NCI-H2227 (cell line): ENCODE results near the gene MAP3K20.
"Not testable (repeated sequence)": the region's sequence is repeated elsewhere in the genome, so short reads cannot be mapped to it uniquely, and the experiment has no call there.

Experiments used
- DNase-seq: peaks from one replicate; lab custom pipeline; 2025; ENCODE audit not compliant: unreplicated experiment; lab: John Stamatoyannopoulos, UW

MAP3K20 gene

DNA sequence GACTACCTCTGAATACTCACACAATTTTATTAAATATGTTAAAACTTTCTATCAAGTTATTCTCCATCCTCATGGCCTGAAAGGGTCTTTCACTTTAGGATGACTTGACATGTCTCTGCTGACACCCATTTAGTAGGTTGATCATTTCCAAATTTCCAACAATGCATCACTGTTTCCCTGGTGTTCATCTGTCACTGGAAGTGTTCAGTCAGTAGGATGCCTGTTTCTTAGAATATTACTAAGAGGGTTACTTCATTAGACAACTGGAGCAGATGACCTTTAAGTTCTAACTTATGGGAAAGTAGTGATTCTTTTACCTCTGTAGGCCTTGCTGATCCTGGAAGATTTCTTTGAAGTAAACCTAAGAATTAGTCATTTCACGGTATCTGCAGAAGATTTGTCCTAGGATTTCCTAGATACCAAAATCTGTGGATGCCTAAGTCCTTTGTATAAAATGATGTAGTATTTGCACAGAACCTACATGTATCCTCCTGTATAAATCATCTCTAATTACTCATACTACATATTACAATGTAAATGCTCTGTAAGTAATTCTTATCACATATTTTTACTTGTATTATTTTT lies 77.7 kb downstream of the MAP3K20 start:
- DNase-seq = no peak

DNA sequence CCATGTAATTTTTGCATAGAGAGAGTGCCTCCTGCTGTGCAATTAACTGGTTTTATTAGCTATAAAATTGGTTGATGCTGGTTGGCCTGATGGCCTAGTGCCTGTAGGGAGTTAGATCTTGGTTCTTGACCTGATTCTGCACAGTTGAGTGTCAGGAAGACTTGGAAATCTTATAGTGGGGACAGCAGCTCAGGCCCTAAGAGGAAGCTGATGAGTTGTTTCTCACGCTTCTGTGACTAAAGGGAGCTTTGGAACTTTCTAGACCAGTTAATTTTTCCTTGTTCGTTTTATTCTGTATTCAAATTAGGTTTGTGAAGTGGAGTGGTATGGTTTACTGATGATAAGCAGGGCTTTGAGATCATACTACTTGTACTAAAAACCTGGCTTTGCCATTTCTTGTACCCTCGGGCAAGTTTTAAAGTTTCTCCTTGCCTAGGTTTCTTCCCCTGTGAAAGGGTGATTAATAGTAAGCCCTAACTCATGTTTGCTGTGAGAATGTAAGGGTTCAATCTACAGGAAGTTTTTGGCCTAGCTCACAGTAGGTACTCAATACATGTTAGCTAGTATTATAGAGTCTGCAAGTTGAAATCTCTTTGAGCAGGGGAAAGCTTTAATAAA lies 82.1 kb downstream of the MAP3K20 start:
- no peak for DNase-seq

DNA sequence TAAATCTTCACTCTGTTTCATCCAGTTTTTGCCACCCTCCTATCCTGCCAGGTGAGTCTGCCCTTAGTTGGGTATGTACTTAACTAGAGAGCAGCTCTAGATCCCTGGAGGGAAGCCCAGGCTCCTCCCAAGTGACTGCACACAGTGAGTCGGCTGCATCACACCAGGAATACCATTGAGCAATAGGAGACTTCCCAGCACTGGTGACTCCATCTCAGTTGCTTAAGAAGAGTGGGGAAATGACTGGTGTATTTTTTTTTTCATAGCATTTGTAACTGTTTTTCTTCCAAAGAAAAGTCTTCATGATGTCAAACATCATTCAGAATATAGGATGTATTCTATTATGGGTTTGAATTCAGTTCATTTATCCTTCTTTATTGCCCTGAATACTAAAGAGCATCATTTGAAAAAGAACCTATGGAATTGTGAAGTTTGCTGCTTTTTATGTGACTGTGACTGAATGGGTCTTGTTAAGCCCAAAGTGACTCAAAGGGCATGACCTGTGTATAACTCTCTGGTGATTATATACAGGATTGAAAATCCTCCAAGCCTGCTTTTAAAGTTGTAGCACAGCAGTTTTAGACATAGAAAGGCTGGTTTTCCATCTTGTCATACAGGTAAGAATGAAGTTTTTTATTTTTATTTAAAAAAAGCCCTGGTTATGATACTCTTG lies 84.3 kb downstream of the MAP3K20 start:
- no peak for DNase-seq

DNA sequence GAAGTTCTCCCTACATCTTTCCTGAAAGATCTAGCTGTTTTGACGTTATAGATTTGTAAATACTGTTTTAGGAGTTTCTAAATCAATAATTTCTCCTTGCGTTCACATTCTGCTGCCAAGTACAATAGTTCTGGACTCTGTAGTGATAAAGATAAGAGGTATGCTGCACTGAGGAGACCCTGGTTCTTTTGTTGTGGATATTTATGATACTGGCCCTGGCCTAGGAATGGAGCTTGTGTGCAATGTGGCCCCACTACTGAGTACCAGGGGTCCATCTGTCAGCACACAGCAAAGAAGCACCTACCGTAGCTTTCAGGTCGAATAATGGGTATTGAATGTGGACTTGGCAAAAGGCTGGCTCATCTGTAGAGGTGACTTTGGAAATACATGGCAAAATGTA lies 85.0 kb downstream of the MAP3K20 start:
- DNase-seq = no peak

DNA sequence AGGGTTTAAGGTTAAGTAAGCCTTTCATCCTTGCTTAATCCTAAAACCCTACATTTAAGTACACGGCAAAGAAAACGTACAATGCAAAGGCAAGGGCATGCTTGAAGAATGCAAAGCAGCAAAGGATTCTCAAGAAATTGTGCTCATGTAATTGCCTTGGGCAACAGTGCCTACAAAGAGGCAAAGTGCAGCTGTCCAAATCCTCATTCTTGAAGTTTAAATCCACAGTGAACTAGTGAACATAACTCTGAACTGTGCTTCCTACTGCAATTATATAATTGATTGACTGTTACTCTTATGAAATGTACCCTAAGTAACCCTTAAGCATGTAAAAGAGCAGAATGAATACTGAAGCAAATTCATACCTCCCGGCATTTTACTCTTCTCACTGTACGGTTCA lies 85.4 kb downstream of the MAP3K20 start:
- DNase-seq = no peak

DNA sequence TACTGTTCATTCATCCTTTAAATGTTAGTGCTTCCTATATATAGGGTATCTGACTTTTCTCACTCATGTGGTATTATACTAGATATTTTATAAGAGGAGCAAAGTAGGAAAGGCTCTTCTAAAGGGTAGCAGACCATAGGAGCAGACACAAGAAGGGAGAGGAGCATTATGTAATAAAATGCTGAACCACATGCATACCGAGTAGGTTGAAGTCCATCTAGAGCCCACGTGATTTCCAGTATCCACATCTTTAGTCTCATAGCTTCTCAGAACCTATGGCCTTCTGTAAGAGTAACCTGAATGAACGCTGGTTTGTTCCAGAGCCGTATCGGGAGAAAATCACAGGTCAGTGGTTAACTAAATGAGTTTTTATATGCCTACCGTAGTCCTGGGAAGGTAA lies 85.9 kb downstream of the MAP3K20 start:
- DNase-seq = no peak

DNA sequence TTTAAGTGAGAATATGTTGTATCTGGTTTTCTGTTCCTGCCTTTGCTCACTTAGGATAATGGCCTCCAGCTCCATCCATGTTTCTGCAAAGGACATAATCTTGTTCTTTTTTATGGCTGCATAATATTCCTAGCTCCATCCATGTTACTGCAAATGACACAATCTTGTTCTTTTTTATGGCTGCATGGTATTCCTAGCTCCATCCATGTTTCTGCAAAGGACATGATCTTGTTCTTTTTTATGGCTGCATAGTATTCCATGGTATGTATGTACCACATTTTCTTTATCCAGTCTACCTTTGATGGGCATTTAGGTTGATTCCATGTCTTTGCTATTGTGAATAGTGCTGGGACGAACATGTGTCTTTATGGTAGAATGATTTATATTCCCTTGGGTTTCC lies 87.7 kb downstream of the MAP3K20 start:
- DNase-seq = not testable (repeated sequence)

DNA sequence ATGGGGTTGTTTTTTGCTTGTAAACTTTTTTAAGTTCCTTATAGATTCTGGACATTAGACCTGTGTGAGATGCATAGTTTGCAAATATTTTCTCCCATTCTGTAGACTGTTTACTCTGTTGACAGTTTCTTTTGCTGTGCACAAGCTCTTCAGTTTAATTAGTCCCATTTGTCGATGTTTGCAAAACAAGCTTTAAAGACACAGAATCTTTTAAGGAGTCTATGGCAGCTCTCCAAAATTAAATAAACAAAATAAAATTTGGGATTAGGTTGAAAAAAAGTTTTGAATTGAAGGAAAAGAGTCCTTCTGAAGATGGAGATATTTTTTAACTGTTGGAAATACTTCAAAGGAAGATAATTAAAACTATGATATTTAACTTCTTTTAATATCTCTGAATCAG lies 88.8 kb downstream of the MAP3K20 start:
- no peak for DNase-seq

DNA sequence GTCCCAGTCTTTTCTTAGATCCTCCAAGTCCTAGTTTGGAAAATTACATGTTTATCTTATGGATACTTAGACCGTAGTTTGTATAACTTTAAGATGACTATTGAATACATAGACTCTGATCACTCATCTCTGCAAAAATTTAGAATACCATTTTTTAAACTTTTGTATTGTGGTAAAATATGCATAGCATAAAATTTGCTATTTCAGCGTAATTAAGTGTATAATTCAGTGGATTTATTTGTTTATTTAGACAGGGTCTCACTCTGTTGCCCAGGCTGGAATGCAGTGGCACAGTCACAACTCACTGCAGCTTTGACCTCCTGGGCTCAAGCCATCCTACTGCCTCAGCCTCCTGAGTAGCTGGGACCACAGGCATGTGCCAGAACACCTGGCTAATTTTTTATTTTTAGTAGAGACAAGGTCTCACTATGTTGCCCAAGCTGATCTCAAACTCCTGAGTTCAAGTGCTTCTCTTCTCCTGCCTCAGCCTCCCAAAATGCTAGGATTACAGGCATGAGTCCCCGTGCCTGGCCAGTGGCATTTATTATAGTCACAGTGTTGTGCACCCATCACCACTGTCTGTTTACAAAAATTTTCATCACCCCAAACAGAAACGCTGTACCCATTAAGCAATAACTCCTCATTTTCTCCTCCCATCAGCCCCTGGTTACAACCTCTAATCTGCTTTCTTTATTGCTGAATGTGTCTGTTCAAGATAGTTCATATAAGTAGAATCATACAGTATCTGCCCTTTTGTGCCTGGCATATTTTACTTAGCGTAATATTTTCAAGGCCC lies 90.0 kb downstream of the MAP3K20 start:
- DNase-seq = no peak

DNA sequence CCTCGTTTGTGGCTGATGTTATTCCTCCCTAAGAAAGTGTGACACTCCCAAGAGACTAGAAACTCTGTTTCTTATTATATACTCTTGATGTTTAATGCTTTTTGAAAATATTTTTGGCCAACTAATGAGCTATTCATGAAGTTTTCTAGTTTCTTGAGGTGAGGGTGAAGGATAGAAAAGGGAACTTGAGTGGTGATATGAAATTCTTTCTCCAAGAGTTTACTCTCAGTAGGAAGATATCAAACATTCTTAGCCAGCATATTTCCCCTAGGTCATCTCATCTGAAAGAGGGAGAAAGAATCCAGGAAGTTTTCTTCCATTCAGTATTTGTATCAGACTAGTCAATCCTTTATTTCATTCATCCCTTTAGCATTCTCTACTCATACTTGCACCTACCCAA lies 95.7 kb downstream of the MAP3K20 start:
- DNase-seq = no peak

DNA sequence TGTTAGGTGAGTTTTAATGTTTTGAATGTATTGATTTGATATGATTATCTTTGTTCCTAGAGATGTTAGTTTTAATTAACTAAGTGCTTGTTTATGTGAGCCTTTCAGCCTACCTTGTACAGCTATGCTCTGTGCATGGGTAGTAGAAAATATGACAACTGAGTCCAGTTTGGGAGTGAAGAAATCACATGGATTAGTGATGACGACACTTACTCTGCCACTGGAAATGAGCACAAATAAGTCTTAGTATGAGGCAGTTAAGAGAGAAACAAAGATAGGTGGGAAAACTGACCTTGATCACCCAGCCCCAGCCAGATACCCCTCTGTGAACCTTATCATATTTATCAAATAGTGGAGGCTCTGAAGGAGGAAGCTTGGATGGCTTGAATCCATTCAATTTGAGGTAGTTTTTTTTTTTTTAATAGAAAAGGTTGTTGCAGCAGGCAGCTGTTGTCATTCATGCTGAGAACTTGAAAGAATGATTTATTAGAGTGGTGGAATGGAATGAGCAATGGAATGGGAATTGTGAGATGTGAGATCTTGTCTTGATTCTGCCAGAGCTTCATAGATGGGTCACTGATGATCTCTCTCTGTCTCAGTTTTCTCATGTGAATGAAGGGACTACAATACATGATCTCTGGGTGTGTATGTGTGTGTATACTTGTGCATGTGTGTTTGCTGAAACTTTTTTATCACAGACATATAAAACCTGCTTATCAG lies 96.4 kb downstream of the MAP3K20 start:
- DNase-seq = no peak

DNA sequence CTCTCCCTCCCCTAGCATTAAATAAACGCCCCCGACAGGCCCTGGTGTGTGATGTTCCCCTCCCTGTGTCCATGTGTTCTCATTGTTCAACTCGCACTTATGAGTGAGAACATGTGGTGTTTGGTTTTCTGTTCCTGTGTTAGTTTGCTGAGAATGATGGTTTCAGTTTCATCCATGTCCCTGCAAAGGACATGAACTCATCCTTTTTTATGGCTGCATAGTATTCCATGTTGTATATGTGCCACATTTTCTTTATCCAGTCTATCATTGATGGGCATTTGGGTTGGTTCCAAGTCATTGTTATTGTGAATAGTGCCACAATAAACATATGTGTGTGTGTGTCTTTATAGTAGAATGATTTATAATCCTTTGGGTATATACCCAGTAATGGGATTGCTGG lies 98.7 kb downstream of the MAP3K20 start:
- not testable (repeated sequence) for DNase-seq

DNA sequence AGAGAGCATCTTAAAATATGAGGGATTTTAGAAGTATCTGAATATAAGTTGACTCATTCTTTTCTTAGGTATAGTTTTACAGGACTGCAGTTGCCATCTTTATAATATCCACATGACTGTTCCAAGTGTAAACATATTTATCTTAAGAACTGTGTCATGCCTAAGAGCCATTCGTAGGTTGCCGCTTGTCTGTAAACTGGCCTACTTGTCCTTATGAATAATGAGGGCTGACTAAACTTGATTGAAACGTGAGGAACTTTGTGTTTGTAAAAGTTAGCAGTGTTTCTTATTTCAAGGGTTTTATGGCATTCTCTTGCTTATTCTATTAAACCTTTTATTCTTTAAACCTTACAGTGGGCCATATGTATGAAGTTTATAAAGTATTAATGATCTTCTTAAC lies 99.6 kb downstream of the MAP3K20 start:
- DNase-seq = no peak

DNA sequence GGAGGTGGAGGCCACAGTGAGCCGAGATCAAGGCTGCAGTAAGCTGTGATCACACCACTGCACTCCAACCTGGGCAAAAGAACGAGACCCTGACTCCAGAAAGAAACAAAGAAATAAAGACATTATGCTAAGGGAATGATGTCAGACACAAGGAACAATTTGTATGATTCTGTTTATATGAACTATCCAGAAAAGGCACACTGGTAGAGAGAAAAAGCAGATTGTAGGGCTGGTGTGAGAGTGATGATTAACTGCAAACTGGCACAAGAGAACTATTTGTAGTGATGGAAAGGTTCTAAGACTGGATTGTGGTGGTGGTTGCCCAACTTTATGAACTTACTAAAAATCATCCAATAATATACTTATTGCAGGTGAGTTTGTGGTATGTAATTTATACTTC lies 106.3 kb downstream of the MAP3K20 start:
- no peak for DNase-seq

DNA sequence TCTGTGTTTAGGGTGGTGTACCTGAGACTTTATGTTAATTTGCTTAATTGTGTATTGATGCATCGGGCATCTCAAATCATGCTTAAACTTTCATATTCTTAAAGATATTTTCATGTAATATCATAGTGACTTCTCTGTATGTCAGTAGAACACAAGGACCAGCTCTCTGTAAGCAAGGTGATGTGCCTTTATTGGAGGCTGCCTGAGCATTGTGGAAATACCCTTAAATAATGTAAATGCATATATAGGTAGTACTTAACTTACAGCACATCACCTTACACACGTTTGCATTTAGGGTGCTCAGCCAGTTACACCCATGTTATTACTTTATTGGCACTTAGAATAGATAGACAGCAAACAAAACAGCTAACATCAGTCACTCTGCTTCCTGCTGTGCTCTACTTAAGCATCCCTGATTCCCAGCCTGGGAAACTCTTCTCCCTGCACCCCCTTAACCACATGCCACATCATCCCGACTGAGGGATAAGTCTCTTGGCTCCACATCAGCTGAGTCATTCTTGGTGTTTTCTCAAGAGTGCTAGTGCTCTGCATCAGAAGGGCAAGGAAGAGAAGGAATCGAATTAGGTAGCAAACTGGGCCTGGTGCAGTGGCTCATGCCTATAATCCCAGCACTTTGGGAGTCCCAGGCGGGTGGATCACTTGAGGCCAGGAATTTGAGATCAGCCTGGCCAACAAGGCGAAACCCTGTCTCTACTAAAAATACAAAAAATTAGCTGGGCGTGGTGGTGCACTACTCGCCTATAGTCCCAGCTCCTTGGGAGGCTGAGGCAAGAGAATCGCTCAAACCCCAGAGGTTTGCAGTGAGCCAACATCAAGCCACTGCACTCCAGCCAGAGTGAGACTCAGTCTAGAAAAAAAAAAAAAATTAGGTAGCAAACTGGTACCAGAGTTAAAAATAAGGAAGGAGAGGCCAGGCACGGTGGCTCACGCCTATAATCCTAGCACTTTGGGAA lies 108.7 kb downstream of the MAP3K20 start:
- no peak for DNase-seq

DNA sequence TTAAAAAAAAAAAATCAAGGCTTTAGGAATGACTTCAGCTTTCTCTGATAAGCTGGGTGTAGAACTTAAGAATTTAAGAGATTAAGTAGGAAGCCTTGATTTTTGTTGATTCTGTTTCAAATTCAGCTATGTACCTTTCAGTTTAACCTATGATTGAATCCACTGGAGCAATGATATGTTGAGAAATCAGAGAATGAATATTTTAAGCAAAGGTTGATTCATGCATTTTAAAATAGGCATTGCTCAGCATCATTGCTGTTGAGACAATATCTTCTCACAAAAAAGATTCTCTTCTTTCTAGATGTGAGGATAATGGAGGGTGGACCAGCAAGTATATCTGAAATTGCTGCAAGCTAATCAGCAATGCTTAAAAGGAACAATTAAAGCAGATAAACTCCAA lies 109.8 kb downstream of the MAP3K20 start:
- no peak for DNase-seq

DNA sequence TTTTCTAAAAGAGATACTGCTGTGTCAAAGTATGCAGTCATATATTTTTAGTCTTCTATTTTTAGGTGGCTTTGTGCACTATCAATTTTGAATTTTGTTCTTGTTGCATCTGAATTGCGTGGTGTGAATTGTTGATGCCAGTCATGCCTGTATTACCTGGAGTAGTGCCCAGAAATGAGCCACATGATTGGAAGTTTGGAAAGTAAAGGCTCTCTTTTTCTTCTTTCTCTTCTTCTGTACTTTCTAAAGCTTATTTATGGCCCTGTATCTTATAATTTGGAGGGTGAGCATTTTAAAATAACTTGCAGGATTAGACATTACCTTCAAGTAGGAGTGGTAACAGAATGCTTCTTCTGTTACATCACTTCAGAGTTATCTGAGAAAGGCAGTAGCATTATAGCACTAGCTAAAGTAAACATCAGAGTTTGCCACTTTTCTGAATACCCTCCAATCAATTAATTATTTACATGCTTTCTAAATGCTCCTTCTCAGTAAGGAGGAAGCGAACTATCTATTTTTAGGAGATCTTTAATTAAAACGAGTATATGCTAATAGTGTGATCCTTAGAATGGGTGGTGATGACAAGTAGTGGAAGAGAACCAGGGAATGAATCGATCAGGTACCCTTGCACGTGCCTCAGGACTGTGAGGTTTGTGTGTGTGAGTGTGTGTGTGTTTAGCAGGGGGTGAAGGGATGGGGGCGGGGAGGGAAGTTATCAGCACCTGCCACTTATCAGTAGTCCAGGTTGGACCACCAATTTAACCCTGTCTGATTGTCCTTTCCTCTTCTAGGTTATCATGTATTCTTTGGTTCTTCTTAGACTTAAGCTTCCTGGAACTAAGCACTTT lies 112.5 kb downstream of the MAP3K20 start:
- no peak for DNase-seq

DNA sequence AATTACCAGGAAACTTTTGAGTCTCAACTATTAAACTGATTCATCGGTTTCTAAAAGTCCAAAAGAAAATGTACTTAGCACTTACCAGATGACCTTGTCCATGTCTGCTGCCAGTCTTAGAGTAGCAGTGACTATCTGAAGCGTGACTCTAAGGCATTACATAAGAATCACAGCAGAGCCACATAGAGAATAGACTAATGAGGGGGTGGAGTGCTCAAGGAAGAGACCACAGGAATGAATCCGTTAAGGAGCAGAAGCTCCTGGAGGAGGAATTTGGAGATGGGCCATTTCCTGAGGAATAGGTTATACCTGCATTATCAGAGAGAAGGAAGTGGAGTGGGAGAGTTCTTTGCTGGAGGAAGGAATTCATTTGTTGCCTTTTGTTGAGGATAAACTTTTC lies 116.0 kb downstream of the MAP3K20 start:
- DNase-seq = no peak

DNA sequence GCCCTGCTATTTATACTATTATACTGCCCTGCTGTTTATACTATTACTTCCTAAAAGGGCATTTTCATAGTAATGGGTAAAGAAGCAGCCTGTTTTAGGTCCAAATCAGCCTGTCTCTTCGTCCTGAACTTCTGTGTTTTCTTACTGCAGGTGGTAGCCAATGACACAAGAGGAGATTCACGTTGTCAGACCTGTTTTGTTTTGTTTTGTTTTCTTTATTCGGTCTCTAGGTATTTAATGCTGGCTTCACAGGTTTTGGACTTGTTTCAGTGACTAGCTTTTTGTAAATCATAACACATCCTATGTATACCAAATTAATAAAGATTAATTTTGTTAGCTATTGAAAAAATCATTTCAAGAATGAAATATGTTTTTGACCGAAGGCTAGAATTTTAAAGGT lies 116.4 kb downstream of the MAP3K20 start:
- DNase-seq = no peak
